HEK293 (cell line): ENCODE results near the gene CFI.
A peak's percentile ranks its signal among the peaks of the same experiment; 100 is the strongest.

Experiments used
- CTCF ChIA-PET: fragments of 350-600 bp; formaldehyde crosslinking; extraction: SDS; loops from one replicate; lab custom pipeline; 2021; ENCODE audit warnings: antibody characterized with exemption; lab: Yijun Ruan, JAX
- POLR2A ChIA-PET: fragments of 300-600 bp; formaldehyde crosslinking; extraction: SDS; loops from one replicate; lab custom pipeline; 2020; ENCODE audit warnings: antibody characterized with exemption, inconsistent platforms; lab: Yijun Ruan, JAX
- H3K27ac ChIP-seq: fragments of 200-500 bp; sonication (Bioruptor generic); 2 replicates; pipeline ENCODE4 v1.5.1; 2014; ENCODE audit warnings: low read depth, low read length, control low read depth, inconsistent platforms; ENCODE audit errors: extremely low read depth
- H3K36me3 ChIP-seq, 2 experiments: fragments of 200-500 bp in 1 of 2; sonication (Bioruptor generic) in 1 of 2; 1 replicate in 1 of 2; 2 replicates in 1 of 2; pipeline ENCODE4 v1.5.1; 2014 to 2017; ENCODE audit warnings: inconsistent platforms in 2 of 2, low read length in 2 of 2; ENCODE audit not compliant: control insufficient read depth in 2 of 2, insufficient read depth in 1 of 2
- H3K4me1 ChIP-seq: fragments of 200-500 bp; sonication (Bioruptor generic); 2 replicates; pipeline ENCODE4 v1.5.1; 2014; ENCODE audit warnings: mild to moderate bottlenecking, low read length, inconsistent platforms; ENCODE audit not compliant: control insufficient read depth, insufficient read depth
- H3K4me3 ChIP-seq: 2 replicates; pipeline ENCODE4 v1.5.1; 2011; ENCODE audit warnings: low read depth, mild to moderate bottlenecking, control low read depth, low read length, moderate library complexity
- H3K9me3 ChIP-seq: fragments of 200-500 bp; sonication (Bioruptor generic); 2 replicates; pipeline ENCODE4 v1.5.1; 2014; ENCODE audit warnings: low read depth, low read length, inconsistent platforms; ENCODE audit not compliant: control insufficient read depth, insufficient read depth
- EGR2 ChIP-seq: fragments of 450-650 bp; formaldehyde crosslinking; IDR thresholded peaks from 2 replicates; pipeline ENCODE4 v1.5.1; 2016; ENCODE audit warnings: low read depth, missing biosample characterization, missing genetic modification characterization
- GLIS1 ChIP-seq: fragments of 450-650 bp; formaldehyde crosslinking; IDR thresholded peaks from 2 replicates; pipeline ENCODE4 v1.5.1; 2016; ENCODE audit warnings: missing biosample characterization, missing genetic modification characterization
- KLF1 ChIP-seq: fragments of 450-650 bp; formaldehyde crosslinking; IDR thresholded peaks from 2 replicates; pipeline ENCODE4 v1.5.1; 2016; ENCODE audit warnings: missing biosample characterization, missing genetic modification characterization
- PRDM1 ChIP-seq: fragments of 450-650 bp; formaldehyde crosslinking; IDR thresholded peaks from 2 replicates; pipeline ENCODE4; 2016; ENCODE audit warnings: missing biosample characterization, missing genetic modification characterization
- SP3 ChIP-seq: fragments of 450-650 bp; formaldehyde crosslinking; IDR thresholded peaks from 2 replicates; pipeline ENCODE4 v1.5.1; 2016; ENCODE audit warnings: missing biosample characterization, missing genetic modification characterization
- ZBTB17 ChIP-seq: fragments of 450-650 bp; formaldehyde crosslinking; IDR thresholded peaks from 2 replicates; pipeline ENCODE4 v1.5.1; 2016; ENCODE audit warnings: missing biosample characterization, missing genetic modification characterization
- ZBTB48 ChIP-seq: fragments of 450-650 bp; formaldehyde crosslinking; IDR thresholded peaks from 2 replicates; pipeline ENCODE4 v1.5.1; 2016; ENCODE audit warnings: missing biosample characterization, missing genetic modification characterization
- ZBTB8A ChIP-seq: fragments of 450-650 bp; formaldehyde crosslinking; IDR thresholded peaks from 2 replicates; pipeline ENCODE4 v1.5.1; 2016; ENCODE audit warnings: missing biosample characterization, missing genetic modification characterization
- ZIC2 ChIP-seq: fragments of 450-650 bp; formaldehyde crosslinking; IDR thresholded peaks from 2 replicates; pipeline ENCODE4 v1.5.1; 2016; ENCODE audit warnings: missing biosample characterization, missing genetic modification characterization
- ZNF132 ChIP-seq: fragments of 450-650 bp; formaldehyde crosslinking; IDR thresholded peaks from 2 replicates; pipeline ENCODE4 v1.5.1; 2017; ENCODE audit warnings: missing biosample characterization, missing genetic modification characterization, borderline replicate concordance
- ZNF133 ChIP-seq: fragments of 450-650 bp; formaldehyde crosslinking; IDR thresholded peaks from 2 replicates; pipeline ENCODE4 v1.5.1; 2016; ENCODE audit warnings: missing biosample characterization, missing genetic modification characterization
- ZNF2 ChIP-seq: fragments of 450-650 bp; formaldehyde crosslinking; IDR thresholded peaks from 2 replicates; pipeline ENCODE4 v1.5.1; 2016; ENCODE audit warnings: missing biosample characterization, missing genetic modification characterization
- ZNF48 ChIP-seq: fragments of 450-650 bp; formaldehyde crosslinking; IDR thresholded peaks from 2 replicates; pipeline ENCODE4 v1.5.1; 2016; ENCODE audit warnings: missing biosample characterization, missing genetic modification characterization
- ZNF558 ChIP-seq: fragments of 450-650 bp; formaldehyde crosslinking; IDR thresholded peaks from 2 replicates; pipeline ENCODE4 v1.5.1; 2016; ENCODE audit warnings: missing biosample characterization, missing genetic modification characterization
- ZNF777 ChIP-seq: fragments of 450-650 bp; formaldehyde crosslinking; IDR thresholded peaks from 2 replicates; pipeline ENCODE4 v1.5.1; 2017; ENCODE audit warnings: missing biosample characterization, missing genetic modification characterization, borderline replicate concordance
- ZNF830 ChIP-seq: fragments of 450-650 bp; IDR thresholded peaks from 2 replicates; pipeline ENCODE4 v1.5.0; 2018; ENCODE audit warnings: missing biosample characterization, missing genetic modification characterization, low read depth, mild to moderate bottlenecking, moderate library complexity
- TF ChIP-seq, protein P1 (sequence below): fragments of 450-650 bp; formaldehyde crosslinking; IDR thresholded peaks from 2 replicates; pipeline ENCODE4 v1.5.1; 2017; ENCODE audit warnings: missing biosample characterization, missing genetic modification characterization

The CFI gene

DNA sequence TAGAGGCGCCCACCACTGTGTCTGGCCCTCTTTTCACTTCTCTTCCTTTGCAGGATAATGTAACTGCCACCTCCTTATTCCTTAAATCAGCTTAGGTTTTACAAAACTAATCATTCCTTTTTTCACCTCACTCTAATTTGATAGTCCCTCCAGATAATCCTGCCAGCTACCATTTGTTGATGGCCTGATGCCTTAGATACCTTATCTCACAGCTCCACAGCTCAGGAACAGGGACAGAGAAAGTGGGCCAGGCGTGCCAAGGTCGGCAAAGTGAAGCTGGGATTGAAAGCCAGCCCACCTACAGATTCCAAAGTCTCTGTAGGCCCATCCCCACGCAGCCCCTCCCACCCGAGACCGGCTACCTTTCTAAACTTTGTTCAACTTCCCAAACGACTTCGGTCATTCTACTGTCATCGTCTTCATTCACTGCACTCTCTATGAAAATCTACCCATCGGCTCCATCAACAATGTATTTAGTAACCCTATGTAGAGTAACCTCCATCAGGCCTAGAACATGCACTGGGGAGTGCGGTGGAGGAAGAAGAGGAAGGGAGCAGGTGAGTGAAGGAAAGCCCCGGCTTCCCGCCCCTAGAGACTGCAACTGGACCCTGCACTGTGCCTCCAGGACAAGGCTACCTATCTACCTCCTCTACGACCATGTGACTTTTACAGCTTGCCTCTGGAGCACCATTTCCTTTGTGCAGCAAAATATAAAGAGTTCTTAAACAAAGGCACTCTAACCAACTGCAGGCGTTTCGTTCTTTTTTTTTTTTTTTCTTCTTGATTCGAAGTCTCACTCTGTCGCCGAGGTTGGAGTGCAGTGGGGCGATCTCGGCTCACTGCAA, 100.0 kb downstream of the CFI start:
- peaks cover 0 to 26% of the 10 kb centered on the region in 2 experiments; a peak in 1 of 3 replicates for H3K36me3 ChIP-seq
- no peaks in the 10 kb centered on the region for H3K9me3 ChIP-seq
- ChIA-PET POLR2A (no interaction called here), CTCF (interaction anchor here (0.6 to 1.0 kb wide), 3 partner anchors 36 to 103 kb away, joined by 3 read pairs; no protein-coding TSS in a partner anchor)
- H3K4me1 ChIP-seq: no peaks in the 10 kb centered on the region
- no peak overlapping the region; the same call in 1 of the 2 replicates for H3K27ac ChIP-seq
- TF ChIP-seq KLF1 (tag by site-specific recombination) (no peak), ZBTB17 (tag by site-specific recombination) (peak; percentile 29; the same call in 1 of the 2 replicates)
- peak overlapping the region; percentile 51 for H3K4me3 ChIP-seq

DNA sequence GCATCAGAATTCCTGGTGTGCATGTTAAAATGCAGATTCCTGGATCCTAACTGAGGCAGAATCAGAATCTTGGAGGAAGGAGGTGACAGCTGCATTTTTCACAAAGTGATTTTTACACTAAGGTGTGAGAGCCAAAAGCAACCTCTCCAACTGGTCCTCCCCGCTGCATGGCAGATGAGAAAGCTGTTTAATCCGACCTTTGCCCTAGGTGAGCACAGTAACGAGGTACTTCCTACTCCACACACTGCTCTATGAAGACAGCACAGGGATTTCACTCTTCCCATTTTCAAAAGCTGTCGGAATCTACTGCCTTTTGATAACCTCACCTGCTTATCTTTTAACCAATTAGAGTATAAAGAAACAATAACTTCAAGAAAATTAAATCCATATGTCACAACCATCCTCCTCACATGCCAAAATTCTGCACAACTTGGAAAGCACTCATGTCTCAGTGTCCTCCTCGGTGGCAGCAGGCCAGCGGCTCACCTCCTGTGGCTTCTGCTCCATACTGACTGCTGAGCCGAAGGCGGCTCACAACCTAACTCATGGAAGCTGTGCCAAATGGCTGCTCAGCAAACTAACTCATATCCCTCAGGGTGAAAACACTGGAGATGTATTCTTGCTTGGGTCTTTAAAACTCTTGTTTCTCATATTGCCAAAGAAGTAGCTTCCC, 102.1 kb downstream of the CFI start:
- H3K4me3 ChIP-seq: no peak overlapping the region
- CTCF ChIA-PET: interaction anchor here (0.6 kb wide), 2 partner anchors 78 to 275 kb away, joined by 3 to 4 read pairs; no protein-coding TSS in a partner anchor
- no peaks in the 10 kb centered on the region for H3K9me3 ChIP-seq
- no peaks in the 10 kb centered on the region for H3K4me1 ChIP-seq
- TF ChIP-seq GLIS1 (peak; percentile 14; the same call in 1 of the 2 replicates), SP3 (tag by site-specific recombination) (no peak), ZNF133 (tag by site-specific recombination) (no peak), ZIC2 (tag by site-specific recombination) (peak; percentile 55), ZNF48 (tag by site-specific recombination) (no peak)
- TF ChIP-seq, protein P1, sequence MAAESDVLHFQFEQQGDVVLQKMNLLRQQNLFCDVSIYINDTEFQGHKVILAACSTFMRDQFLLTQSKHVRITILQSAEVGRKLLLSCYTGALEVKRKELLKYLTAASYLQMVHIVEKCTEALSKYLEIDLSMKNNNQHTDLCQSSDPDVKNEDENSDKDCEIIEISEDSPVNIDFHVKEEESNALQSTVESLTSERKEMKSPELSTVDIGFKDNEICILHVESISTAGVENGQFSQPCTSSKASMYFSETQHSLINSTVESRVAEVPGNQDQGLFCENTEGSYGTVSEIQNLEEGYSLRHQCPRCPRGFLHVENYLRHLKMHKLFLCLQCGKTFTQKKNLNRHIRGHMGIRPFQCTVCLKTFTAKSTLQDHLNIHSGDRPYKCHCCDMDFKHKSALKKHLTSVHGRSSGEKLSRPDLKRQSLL (tag by site-specific recombination): no peak
- no peak overlapping the region for H3K27ac ChIP-seq
- peaks cover 0 to 43% of the 10 kb centered on the region in 2 experiments; a peak in 1 of 3 replicates for H3K36me3 ChIP-seq
- POLR2A ChIA-PET: no interaction called here

DNA sequence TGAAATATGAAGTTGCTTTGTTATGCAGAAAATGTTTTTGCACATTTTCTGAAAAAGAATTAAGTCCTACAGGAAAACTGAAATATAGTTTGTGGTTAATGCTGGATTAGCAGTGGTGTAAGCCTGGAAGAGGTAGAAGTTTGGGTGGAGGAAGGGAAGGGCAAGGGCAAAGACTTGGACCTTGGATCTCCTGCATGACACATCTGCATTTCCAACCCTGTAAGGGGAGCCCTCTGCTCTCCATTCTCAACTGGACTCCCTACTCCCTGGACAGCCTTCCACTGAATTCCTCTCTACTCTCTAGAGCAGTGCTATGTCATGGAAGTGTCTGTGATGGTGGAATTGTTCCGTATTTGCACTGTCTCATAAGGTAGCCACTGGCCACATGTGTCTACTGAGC, 103.1 kb downstream of the CFI start:
- Histone ChIP-seq H3K4me3 (no peak overlapping the region), H3K4me1 (no peaks in the 10 kb centered on the region), H3K27ac (no peak overlapping the region), H3K36me3 (peaks cover 0 to 54% of the 10 kb centered on the region in 2 experiments; a peak in 1 of 3 replicates), H3K9me3 (no peaks in the 10 kb centered on the region)
- POLR2A ChIA-PET: no interaction called here
- no peak for TF ChIP-seq ZNF777
- TF ChIP-seq ZNF132 (tag by site-specific recombination): no peak
- TF ChIP-seq ZBTB48 (tag by site-specific recombination): no peak
- TF ChIP-seq EGR2 (tag by site-specific recombination): no peak
- TF ChIP-seq ZNF830: no peak
- no peak for TF ChIP-seq ZBTB8A (tag by site-specific recombination)
- TF ChIP-seq PRDM1 (tag by site-specific recombination): no peak
- TF ChIP-seq ZNF558: no peak
- TF ChIP-seq ZNF2 (tag by site-specific recombination): no peak
- CTCF ChIA-PET: no interaction called here
